ENCODE measurements around the gene SAFB2. TPM values are rescaled to one million over a fixed set of nuclear protein-coding genes. Genes with fewer than 3 reads are reported as not detected.

The SAFB2 gene
- total RNA-seq, 1 donor, result 36.7 TPM

- no peak overlapping the region for H3K4me3 ChIP-seq (ENCODE audit: low read depth, low read length)
- no peak for TF ChIP-seq CTCF (IDR thresholded peaks at IDR 0.05; ENCODE audit: insufficient read depth, low read length)
- no peak for DNase-seq (ENCODE audit: low read depth)
Observed at GRCh38 chr19:5590865-5591154, 31.8 kb downstream of the SAFB2 start.

- H3K4me3 ChIP-seq (ENCODE audit: low read depth, low read length), result no peak overlapping the region
- TF ChIP-seq CTCF (IDR thresholded peaks at IDR 0.05; ENCODE audit: insufficient read depth, low read length), result no peak
- DNase-seq (ENCODE audit: low read depth), result no peak
Observed at GRCh38 chr19:5590151-5590864, 32.3 kb downstream of the SAFB2 start.

- TF ChIP-seq CTCF (IDR thresholded peaks at IDR 0.05; ENCODE audit: insufficient read depth, low read length), result no peak
- DNase-seq (ENCODE audit: low read depth), result no peak
- H3K4me3 ChIP-seq (ENCODE audit: low read depth, low read length), result no peak overlapping the region
Observed at GRCh38 chr19:5588906-5589676, 33.5 kb downstream of the SAFB2 start.

- TF ChIP-seq CTCF (IDR thresholded peaks at IDR 0.05; ENCODE audit: insufficient read depth, low read length), result no peak
- H3K4me3 ChIP-seq (ENCODE audit: low read depth, low read length), result no peak overlapping the region
- DNase-seq (ENCODE audit: low read depth), result peak; percentile 17
Observed at GRCh38 chr19:5588441-5588840, 34.1 kb downstream of the SAFB2 start.

GRCh38 chr19:5587661-5588060 lies 34.9 kb downstream of the SAFB2 start:
- DNase-seq (ENCODE audit: low read depth), result no peak
- H3K4me3 ChIP-seq (ENCODE audit: low read depth, low read length), result no peak overlapping the region
- TF ChIP-seq CTCF (IDR thresholded peaks at IDR 0.05; ENCODE audit: insufficient read depth, low read length), result no peak

- no peak overlapping the region for H3K4me3 ChIP-seq (ENCODE audit: low read depth, low read length)
- no peak for DNase-seq (ENCODE audit: low read depth)
- no peak for TF ChIP-seq CTCF (IDR thresholded peaks at IDR 0.05; ENCODE audit: insufficient read depth, low read length)
Observed at GRCh38 chr19:5587071-5587455, 35.5 kb downstream of the SAFB2 start.
